GM21737 (cell line): ENCODE data around the gene XIRP1.

Experiments
- ATAC-seq: cut with Tn5 transposase; IDR thresholded peaks from one replicate; pipeline ENCODE4 v1.9.1; 2021; ENCODE audit warnings: mild to moderate bottlenecking, moderate library complexity; ENCODE audit not compliant: unreplicated experiment

XIRP1 gene

GRCh38 chr3:39144748-39145380 lies 47.5 kb downstream of the XIRP1 start:
- no peak for ATAC-seq

DNA sequence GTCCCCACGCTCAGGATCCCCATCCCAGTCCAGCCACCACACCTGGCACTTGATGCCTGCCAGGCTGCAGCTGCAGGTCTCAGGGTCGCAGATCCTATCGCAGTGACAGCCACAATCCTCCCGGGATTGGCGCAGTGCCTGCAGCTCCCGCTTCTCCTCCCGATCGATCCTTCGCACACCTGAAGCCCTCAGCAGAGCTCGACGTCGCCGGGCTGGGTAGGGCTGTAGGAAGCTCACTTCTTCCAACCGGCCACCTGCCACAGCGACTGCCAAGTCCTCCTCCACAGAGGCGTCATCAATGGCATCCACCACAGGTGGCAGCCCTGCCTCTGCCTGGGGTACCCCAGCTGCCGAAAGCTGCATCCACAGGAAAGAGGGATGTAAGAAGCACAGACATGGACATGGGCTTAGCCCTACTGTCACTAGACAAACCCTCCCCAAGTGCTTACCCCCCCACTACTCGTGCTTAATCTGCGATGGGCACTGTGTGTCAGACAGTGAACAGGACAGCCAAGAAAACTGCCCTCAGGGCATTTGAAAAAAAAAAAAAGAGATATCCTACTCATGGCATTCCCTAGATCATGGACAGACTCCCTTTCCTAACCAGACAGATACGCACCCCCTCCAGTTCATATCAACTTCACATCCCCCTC lies 48.2 kb downstream of the XIRP1 start:
- ATAC-seq, result no peak

DNA sequence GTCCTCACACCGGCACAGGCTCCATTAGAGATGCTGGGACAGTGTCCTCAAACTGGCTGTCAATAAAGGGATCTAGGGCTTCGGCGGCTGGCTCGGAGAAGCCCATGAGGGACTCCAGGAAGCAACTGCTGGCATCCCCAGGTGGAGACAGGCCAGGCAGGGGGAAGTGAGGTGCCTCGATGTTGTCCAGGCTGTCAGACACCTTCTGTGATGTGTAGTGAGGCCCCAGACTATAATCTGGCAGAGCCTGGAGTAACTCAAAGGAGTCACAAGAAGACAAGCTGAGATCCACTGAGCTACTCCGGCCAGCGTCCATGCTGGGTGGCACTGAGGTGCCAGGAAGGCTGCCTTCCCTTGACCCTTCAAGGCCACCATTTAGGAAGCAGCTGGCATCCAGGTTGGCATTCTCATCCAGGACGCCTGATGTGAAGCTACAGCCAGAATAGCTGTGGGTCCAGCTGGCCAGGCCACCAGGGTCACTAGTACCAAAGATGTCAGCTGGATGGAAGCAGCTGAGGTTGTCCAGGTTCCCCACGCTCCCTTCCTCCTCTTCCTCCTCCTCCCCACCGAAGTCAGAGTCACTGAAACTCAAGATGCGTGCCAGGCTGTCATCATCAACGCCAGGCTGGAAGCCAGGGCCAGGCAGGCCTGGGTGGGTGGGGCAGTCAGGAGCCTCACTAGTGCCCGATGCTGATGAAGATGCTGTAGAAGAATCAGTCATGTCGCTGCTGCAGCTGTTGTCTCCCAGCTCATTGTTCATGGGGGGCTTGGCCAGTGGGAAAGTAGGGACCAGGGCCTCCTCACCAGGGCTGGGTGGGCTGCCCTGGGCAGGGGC lies 49.1 kb downstream of the XIRP1 start:
- ATAC-seq, result no peak

- no peak for ATAC-seq
Measured at GRCh38 chr3:39142067-39142466, 50.3 kb downstream of the XIRP1 start.

GRCh38 chr3:39141171-39141995 lies 51.0 kb downstream of the XIRP1 start:
- ATAC-seq, result no peak

DNA sequence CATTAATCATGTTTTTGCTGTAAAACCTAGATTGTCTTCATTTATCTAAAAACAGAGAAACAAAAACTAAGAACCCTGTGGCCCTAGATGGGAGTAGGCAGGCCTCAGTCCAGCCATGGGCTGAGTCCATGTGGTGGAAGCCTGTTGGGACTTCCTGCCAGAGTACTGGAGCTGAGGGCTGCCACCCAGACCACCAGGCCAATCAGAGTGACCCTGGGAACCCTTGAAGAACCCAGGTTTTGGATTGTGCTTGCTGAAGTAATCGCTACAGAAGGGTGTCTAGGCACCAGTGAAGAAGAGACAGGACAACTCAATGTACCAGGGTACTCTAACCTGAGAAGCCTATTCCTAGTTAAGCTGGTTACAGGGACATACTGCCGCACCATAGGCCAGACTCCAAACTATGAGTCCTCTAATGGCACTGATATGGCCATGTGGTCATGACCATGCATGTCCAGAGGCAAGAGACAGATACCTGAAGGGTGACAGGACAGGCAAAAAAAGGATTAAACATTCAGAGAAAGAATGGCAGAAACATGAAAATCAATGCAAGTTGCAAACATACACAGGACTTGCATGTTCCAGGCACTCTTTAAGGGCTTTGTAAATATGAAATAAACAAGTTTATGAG lies 51.9 kb downstream of the XIRP1 start:
- ATAC-seq, result no peak

GRCh38 chr3:39139442-39139841 lies 53.0 kb downstream of the XIRP1 start:
- ATAC-seq, result no peak

- ATAC-seq, result no peak
Measured at GRCh38 chr3:39138804-39139415, 53.5 kb downstream of the XIRP1 start.

GRCh38 chr3:39137991-39138803 lies 54.2 kb downstream of the XIRP1 start:
- no peak for ATAC-seq

DNA sequence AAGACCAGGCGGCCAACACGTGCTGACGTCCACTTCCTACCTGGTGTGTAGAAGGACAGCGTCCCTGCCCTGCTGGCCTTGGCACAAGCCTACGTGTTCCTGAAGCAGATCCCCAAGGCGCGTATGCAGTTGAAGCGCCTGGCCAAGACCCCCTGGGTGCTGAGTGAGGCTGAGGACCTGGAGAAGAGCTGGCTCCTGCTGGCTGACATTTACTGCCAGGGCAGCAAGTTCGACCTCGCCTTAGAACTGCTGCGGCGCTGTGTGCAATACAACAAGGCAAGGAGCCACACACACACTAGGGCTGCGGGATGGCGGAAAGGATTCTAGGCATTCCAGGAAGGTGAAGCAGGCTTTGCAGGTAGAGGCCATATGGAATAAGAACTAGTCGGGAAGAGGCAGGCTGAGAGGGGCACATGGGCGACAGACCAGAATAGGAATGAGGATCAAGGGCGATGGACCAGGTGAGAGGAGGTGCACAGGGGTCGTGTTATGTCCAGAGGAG lies 54.9 kb downstream of the XIRP1 start:
- ATAC-seq, result no peak

- no peak for ATAC-seq
Measured at GRCh38 chr3:39136533-39137434, 55.6 kb downstream of the XIRP1 start.

DNA sequence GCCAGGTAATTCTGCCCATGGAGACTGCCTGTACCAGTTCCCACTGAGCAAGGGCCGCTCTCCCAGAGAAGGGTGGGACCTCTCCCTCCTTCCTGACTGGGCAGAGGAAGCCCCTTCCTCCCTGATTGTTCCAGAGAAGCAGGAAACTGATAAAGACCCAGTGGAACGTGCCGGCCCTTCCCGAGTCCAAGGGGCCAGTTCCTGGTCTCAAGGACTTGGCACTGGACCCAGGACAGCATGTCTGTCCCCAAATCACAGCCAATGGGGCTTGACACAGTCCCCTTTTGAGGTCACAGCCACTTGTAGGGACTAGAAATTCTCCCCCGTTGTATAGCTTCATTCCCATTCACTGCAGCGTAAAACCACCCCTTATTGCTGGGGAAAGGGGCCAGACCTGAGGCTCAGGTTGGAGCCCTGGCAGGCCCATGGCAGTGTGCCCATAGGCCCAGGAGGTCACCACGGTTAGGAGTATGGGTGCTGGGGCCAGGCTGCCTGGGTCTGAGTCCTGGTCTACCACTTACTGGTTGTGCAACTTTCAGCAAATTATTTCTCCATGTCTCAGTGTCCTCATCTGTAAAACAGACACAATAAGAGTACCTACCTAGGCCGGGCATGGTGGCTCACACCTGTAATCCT lies 57.1 kb downstream of the XIRP1 start:
- ATAC-seq, result no peak

- ATAC-seq, result no peak
Measured at GRCh38 chr3:39134305-39134704, 58.1 kb downstream of the XIRP1 start.

DNA sequence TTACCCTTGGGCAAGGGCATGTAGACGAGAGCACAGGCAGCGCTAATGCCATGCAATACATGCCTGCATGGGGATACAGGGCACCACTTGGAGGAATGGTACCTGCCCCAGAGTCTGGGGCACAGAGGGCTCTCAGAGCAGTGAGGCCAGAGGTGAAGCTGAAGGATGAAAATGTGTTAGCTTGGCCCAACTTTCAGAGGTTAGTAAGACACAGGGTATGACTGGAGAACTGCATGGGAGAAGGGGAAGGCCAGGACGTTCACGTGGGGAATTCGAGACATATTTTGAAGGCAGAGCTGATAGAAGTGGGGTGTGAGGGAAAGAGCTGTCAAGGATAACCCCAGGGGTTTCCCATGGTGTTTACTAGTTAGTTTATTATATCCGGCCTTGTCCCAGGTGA lies 58.6 kb downstream of the XIRP1 start:
- no peak for ATAC-seq
